Esophagus squamous epithelium (tissue), 5 donors: Measurements from ENCODE around the gene SLC7A14. TPM values are rescaled to one million over a fixed set of nuclear protein-coding genes. Genes with fewer than 3 reads are reported as not detected.

Experiments
- DNase-seq: peaks from one replicate; lab custom pipeline; 2025; lab: John Stamatoyannopoulos, UW
- H3K27ac ChIP-seq, 4 donors: fragments of 200-600 bp; sonication (generic); one replicate each; pipeline ENCODE4 v1.5.1; 2016 to 2019; ENCODE audit warnings: mild to moderate bottlenecking in 1 of 4
- H3K27me3 ChIP-seq, 4 donors: fragments of 200-600 bp; sonication (generic); 1 replicate in 3 of 4; 2 replicates in 1 of 4; pipeline versions ENCODE4 v1.5.1 to v1.6.0; 2017 to 2021; ENCODE audit warnings: antibody characterized with exemption in 1 of 4
- H3K36me3 ChIP-seq, 3 donors: fragments of 200-600 bp; sonication (generic); one replicate each; pipeline ENCODE4 v1.5.1; 2016 to 2019
- H3K4me1 ChIP-seq, 3 donors: fragments of 200-600 bp; sonication (generic); one replicate each; pipeline ENCODE4 v1.5.1; 2017 to 2019
- H3K4me3 ChIP-seq, 4 donors: fragments of 200-600 bp; sonication (generic); 1 replicate in 3 of 4; 2 replicates in 1 of 4; pipeline ENCODE4 v1.5.1; 2016 to 2019; ENCODE audit warnings: mild to moderate bottlenecking in 2 of 4, moderate library complexity in 1 of 4
- H3K9me3 ChIP-seq, 3 donors: fragments of 200-600 bp; sonication (generic); one replicate each; pipeline ENCODE4 v1.5.1; 2016 to 2019
- POLR2A ChIP-seq, 4 donors: fragments of 450-650 bp; IDR thresholded peaks; one replicate each; pipeline ENCODE4 v1.6.1; 2017; ENCODE audit warnings: antibody characterized with exemption in 4 of 4, mild to moderate bottlenecking in 4 of 4, moderate library complexity in 3 of 4
- whole genome bisulfite sequencing, 2 donors: methylation state at CpG; one replicate each; pipeline ENCODE4 v1.1.5; 2018; 5-methylcytosine and 5-hydroxymethylcytosine counted together
- intact Hi-C: fragments of 100-400 bp; cut with DNase I; formaldehyde crosslinking; loops from one replicate; pipeline ENCODE4 v1.15.0; 2022
- total RNA-seq, 4 donors: library from RNA; depleted of rRNA; stranded (reverse); fragments of >200 nt; gene quantifications; one replicate each; pipeline ENCODE4 v1.1.0, GENCODE V29; 2016
- TF ChIP-seq, protein P1 (sequence below), 6 experiments: fragments of 450-650 bp in 4 of 6; fragments of 200-600 bp in 2 of 6; sonication (generic) in 2 of 6; IDR thresholded peaks; one replicate each; pipeline ENCODE4 v1.5.1; 2016 to 2019; ENCODE audit warnings: antibody characterized with exemption in 6 of 6, mild to moderate bottlenecking in 4 of 6, moderate library complexity in 4 of 6
- donor health status: DM: yes; HTN: yes; CAD: no.

Gene SLC7A14
- total RNA-seq, 4 donors from 2014 or later, result under 0.01 TPM; not detected in 3

DNA sequence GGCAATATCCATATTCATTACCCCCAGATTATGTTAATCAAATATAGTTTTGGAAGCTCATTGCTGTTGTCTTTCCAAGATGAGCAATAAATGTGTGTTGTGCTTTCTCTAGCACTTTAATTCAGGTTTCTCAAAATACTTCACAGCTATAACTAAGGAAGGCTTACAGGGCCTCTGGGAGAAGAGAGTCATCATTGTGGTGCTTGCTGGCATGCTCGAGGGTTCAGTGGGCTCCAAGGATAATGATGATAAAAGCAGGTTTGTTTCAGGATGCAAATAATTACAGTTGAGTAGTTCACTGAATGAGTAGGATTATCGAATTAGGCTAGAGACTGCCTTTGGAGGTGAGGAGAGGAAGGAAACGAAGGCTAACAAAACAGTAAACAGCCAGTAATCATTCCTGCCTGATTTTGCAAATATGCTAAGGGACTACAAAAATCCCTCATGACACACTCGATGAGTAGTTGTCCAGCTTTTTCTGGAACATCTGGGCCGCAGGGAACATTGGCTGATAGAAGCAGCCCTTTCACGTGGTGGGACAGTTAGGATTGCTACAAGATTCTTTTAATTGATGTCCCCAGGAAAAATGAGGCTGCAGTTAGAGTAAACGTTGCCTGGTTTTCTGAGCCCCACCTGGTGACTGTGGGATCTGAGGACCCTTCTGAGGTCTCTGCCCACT lies 54.1 kb downstream of the SLC7A14 start:
- Histone ChIP-seq H3K9me3 (no peaks in the 10 kb centered on the region), H3K4me1 (no peaks in the 10 kb centered on the region), H3K27ac (peak overlapping the region in 1 of 4 donors; percentile 6), H3K4me3 (no peak overlapping the region), H3K36me3 (no peaks in the 10 kb centered on the region), H3K27me3 (no peaks in the 10 kb centered on the region)
- WGBS, 2 donors, result 64 to 68% methylated on average over 7 of the region's 7 CpGs
- DNase-seq, result no peak
- intact Hi-C loops, result no loop called here
- TF ChIP-seq, protein P1, sequence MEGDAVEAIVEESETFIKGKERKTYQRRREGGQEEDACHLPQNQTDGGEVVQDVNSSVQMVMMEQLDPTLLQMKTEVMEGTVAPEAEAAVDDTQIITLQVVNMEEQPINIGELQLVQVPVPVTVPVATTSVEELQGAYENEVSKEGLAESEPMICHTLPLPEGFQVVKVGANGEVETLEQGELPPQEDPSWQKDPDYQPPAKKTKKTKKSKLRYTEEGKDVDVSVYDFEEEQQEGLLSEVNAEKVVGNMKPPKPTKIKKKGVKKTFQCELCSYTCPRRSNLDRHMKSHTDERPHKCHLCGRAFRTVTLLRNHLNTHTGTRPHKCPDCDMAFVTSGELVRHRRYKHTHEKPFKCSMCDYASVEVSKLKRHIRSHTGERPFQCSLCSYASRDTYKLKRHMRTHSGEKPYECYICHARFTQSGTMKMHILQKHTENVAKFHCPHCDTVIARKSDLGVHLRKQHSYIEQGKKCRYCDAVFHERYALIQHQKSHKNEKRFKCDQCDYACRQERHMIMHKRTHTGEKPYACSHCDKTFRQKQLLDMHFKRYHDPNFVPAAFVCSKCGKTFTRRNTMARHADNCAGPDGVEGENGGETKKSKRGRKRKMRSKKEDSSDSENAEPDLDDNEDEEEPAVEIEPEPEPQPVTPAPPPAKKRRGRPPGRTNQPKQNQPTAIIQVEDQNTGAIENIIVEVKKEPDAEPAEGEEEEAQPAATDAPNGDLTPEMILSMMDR (IDR thresholded peaks at IDR 0.05), result no peak
- no peak for TF ChIP-seq POLR2A (IDR thresholded peaks at IDR 0.05)

DNA sequence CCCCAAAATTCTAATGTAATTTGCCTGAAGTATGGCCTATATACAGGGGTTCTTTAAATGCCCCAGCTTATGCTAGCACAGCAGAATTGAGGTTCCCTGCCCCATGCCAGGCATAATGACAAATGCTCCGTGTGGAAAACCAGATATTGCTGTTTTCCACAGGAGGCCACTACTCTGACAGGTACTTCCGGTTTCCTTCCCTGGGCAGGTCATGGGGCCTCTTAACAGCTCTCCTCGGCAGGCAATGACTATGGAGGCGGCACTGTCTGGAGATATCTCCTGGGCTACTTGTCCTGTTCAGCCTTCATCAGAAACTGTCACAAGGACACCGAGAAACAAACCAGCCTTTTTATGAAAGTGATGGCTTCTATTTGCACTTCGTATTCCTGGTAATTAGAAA lies 54.8 kb downstream of the SLC7A14 start:
- DNase-seq, result no peak
- 64 to 85% methylated on average over 6 of the region's 6 CpGs for WGBS, 2 donors
- no peak overlapping the region for H3K27ac ChIP-seq

DNA sequence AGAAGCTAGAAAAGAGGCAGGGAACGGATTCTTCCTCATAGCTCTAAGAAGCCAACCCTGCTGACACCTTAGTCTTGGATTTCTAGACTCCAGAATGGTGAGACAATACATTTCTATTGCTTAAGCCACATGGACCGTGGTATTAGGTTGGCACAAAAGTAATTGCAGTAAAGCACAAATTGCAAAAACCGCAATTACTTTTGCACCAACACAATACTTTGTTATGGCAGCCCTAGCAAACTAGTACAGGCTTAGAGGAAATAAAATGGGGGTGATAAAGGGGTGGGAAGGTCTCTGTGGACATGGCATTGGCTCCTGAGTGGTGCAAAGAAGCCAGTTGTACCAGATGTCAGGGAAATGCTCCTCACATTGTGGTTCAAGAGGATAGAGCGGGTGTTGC lies 56.0 kb downstream of the SLC7A14 start:
- Histone ChIP-seq H3K27ac (no peak overlapping the region), H3K36me3 (no peaks in the 10 kb centered on the region), H3K9me3 (no peaks in the 10 kb centered on the region), H3K27me3 (no peaks in the 10 kb centered on the region), H3K4me3 (no peak overlapping the region), H3K4me1 (no peaks in the 10 kb centered on the region)
- intact Hi-C loops, result no loop called here
- 72 to 77% methylated on average over 4 of the region's 4 CpGs for WGBS, 2 donors
- no peak for DNase-seq
- no peak for TF ChIP-seq POLR2A (IDR thresholded peaks at IDR 0.05)
- TF ChIP-seq, protein P1 (IDR thresholded peaks at IDR 0.05), result no peak

More for the DNA sequence above, 54.8 kb downstream of the SLC7A14 start:
- TF ChIP-seq POLR2A (IDR thresholded peaks at IDR 0.05), result no peak
- TF ChIP-seq, protein P1 (IDR thresholded peaks at IDR 0.05), result no peak
- H3K27me3 ChIP-seq, result no peaks in the 10 kb centered on the region
- no peaks in the 10 kb centered on the region for H3K4me1 ChIP-seq
- H3K4me3 ChIP-seq, result no peak overlapping the region
- no peaks in the 10 kb centered on the region for H3K36me3 ChIP-seq
- intact Hi-C loops, result no loop called here
- no peaks in the 10 kb centered on the region for H3K9me3 ChIP-seq

DNA sequence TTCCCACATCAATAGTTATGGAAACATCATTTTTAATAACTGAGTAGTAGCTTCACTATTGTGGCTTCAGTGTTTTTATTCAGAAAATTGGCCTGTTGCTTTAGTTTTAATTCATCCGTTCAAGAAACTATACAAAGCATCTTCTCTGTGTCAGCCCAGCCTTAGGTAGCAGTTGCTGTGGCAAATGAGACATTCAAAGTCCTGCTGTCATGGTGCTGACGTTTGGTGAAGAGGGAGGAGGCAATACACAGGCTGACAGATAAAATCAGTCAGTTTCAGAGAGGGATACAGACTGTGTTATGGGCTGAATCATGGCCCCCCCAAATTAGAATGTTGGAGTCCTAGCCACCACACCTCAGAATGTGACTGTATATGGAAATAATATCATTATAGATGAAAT lies 56.5 kb downstream of the SLC7A14 start:
- Histone ChIP-seq H3K4me1 (no peaks in the 10 kb centered on the region), H3K4me3 (no peak overlapping the region), H3K27ac (no peak overlapping the region), H3K9me3 (no peaks in the 10 kb centered on the region), H3K36me3 (no peaks in the 10 kb centered on the region), H3K27me3 (no peaks in the 10 kb centered on the region)
- DNase-seq, result no peak
- WGBS, 2 donors, result 34 to 40% methylated on average over 2 of the region's 2 CpGs
- TF ChIP-seq, protein P1 (IDR thresholded peaks at IDR 0.05), result no peak
- TF ChIP-seq POLR2A (IDR thresholded peaks at IDR 0.05), result no peak
- intact Hi-C loops, result no loop called here

DNA sequence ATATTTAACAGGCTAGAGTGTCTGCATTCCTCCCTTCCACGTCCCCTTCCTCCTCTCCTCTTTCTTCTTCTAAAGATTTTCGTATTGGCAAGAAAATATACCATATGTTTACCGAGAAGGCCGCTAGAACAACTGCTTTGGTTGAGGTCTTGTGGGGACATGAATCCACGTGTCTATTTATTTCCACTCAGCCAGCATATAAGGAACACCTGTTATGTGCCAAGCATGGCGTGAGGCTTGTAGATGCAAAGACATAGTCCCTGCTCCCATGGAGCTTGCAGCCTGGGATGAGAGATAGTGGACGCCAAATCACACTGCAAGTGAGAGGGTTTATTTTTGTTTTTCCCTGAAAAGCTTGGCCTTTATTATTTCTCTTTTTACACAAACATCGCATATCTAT lies 57.1 kb downstream of the SLC7A14 start:
- DNase-seq, result no peak
- H3K27me3 ChIP-seq, result no peaks in the 10 kb centered on the region
- no peak overlapping the region for H3K27ac ChIP-seq
- no peaks in the 10 kb centered on the region for H3K36me3 ChIP-seq
- H3K4me3 ChIP-seq, result no peak overlapping the region
- no peaks in the 10 kb centered on the region for H3K4me1 ChIP-seq
- no peak for TF ChIP-seq POLR2A (IDR thresholded peaks at IDR 0.05)
- TF ChIP-seq, protein P1 (IDR thresholded peaks at IDR 0.05), result no peak
- WGBS, 2 donors, result 39 to 42% methylated on average over 8 of the region's 8 CpGs
- no peaks in the 10 kb centered on the region for H3K9me3 ChIP-seq
- intact Hi-C loops, result no loop called here
